ENCODE results near the gene WDR18. TPM values are rescaled to one million over a fixed set of nuclear protein-coding genes. Genes with fewer than 3 reads are reported as not detected.

Gene WDR18
- total RNA-seq, 1 donor from 2014 or later: 65.4 TPM

DNA sequence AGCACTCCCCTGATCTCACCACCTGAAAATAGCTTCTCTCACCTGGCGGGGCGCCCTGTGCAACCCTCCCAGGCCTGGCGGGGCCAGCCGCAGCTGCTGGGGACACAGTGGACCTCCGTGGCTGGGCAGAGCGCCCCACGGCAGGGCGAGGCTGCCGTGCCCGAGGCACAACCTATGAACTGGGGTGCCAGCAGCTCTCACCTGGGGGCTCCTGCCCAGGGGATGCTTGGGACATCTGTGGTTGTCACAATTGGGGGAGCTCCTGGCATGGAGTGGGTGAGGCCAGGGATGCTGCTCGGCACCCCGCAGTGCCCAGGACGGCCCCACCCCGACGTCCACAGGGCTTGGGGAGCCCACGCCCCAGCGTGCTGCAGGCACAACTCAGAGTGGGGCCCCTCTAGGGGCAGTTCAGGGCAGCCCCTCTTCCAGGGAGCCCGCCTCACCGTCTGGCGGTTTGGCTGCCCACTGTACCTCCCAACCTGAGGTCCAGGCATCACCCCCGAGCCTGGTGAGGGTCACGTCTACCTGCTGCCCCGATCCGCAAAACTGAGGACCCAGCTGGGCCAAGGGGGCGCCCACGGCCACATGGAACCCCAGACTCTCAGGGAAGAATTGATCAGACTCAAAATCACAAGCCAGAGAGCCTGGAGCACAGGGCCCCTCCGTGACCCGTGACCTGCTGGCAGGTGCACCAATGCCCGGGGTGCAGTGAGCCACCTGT, 31.1 kb downstream of the WDR18 start:
- Mint-ChIP-seq H3K36me3 (no peaks in the 10 kb centered on the region), H3K27ac (no peak overlapping the region), H3K4me3 (no peak overlapping the region)

DNA sequence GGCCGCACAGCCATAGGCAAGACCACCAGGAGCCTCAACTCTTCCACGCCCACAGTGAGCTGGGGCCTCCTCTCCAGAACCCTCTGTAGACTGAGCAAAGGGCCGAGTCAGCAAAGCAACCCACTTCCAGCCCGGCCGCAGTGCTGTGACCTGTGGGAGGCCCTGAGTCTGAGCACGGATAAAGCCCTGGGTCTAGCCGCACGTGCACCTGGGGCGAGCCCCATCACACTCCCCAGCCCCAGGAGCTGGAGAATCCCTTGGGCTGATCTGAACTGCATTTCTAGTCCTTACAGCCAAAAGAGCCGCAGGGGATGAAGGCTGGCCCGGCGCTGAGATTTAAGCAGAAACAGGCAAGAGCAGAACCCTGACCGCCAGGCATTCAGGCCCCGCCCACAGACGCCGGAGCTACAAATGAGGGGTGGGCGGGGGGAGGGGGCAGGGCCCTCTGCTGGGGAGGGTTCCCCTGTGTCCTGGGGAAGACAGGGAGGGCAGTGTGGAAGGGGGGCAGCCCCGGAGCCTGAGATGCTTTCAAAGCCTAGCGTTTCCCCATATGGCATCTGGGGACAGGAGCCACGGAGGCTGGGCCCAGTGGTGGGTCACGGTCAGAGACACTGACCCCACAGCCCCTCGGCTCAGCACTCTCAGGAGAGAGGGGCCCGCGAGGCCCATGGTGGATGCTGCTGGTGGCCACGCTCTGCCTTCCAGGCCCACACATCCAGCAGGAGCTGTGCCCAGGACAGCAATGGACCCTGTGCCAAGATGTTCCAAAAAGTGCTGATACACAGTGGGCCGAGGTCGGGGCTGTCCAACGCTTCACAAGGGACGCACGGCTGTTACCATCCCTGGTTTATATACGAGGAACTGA, 31.9 kb downstream of the WDR18 start:
- H3K4me3 Mint-ChIP-seq: peak overlapping the region; percentile 71
- no peaks in the 10 kb centered on the region for H3K9me3 Mint-ChIP-seq
- H3K27ac Mint-ChIP-seq: peak overlapping the region; percentile 88
- no peaks in the 10 kb centered on the region for H3K27me3 Mint-ChIP-seq
- DNase-seq (ENCODE audit: extremely low spot score, unreplicated experiment): no peak
- H3K36me3 Mint-ChIP-seq: no peaks in the 10 kb centered on the region
- TF ChIP-seq, protein P1, sequence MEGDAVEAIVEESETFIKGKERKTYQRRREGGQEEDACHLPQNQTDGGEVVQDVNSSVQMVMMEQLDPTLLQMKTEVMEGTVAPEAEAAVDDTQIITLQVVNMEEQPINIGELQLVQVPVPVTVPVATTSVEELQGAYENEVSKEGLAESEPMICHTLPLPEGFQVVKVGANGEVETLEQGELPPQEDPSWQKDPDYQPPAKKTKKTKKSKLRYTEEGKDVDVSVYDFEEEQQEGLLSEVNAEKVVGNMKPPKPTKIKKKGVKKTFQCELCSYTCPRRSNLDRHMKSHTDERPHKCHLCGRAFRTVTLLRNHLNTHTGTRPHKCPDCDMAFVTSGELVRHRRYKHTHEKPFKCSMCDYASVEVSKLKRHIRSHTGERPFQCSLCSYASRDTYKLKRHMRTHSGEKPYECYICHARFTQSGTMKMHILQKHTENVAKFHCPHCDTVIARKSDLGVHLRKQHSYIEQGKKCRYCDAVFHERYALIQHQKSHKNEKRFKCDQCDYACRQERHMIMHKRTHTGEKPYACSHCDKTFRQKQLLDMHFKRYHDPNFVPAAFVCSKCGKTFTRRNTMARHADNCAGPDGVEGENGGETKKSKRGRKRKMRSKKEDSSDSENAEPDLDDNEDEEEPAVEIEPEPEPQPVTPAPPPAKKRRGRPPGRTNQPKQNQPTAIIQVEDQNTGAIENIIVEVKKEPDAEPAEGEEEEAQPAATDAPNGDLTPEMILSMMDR (conservative IDR thresholded peaks at IDR 0.05): no peak
- peaks cover 14% of the 10 kb centered on the region for H3K4me1 Mint-ChIP-seq (ENCODE audit: unreplicated experiment)

More for the DNA sequence above, 31.1 kb downstream of the WDR18 start:
- Mint-ChIP-seq H3K4me1 (ENCODE audit: unreplicated experiment) (peaks cover 14% of the 10 kb centered on the region), H3K9me3 (no peaks in the 10 kb centered on the region), H3K27me3 (no peaks in the 10 kb centered on the region)
- TF ChIP-seq, protein P1 (conservative IDR thresholded peaks at IDR 0.05): no peak
- DNase-seq (ENCODE audit: extremely low spot score, unreplicated experiment): no peak

DNA sequence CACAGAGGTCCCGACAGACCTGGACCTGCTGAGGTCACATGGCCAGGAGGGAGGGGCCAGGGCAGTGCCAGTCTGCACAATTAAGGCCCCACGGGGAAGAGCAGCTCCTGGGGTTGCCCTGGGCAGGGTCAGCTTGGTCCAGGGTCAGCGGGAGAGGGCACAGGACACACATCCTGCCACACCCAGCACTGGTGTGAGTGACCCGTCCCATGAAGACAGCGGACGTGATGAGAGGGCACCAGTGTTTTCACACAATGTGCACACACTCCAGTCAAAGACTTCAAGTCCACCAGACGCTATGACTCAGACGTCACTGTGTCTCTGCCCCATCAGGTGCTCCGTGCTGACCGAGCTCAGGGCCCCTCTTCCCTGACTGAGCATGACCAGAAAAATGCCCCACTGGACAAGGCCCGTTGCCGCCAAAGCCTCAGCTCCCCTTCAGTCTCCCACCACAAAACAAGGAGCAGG, 32.5 kb downstream of the WDR18 start:
- no peak for DNase-seq (ENCODE audit: extremely low spot score, unreplicated experiment)
- Mint-ChIP-seq H3K36me3 (no peaks in the 10 kb centered on the region), H3K9me3 (no peaks in the 10 kb centered on the region), H3K4me3 (peak overlapping the region; percentile 74), H3K27me3 (peaks cover 6% of the 10 kb centered on the region), H3K27ac (peak overlapping the region; percentile 88), H3K4me1 (ENCODE audit: unreplicated experiment) (peaks cover 20% of the 10 kb centered on the region)
- TF ChIP-seq, protein P1 (conservative IDR thresholded peaks at IDR 0.05): no peak

DNA sequence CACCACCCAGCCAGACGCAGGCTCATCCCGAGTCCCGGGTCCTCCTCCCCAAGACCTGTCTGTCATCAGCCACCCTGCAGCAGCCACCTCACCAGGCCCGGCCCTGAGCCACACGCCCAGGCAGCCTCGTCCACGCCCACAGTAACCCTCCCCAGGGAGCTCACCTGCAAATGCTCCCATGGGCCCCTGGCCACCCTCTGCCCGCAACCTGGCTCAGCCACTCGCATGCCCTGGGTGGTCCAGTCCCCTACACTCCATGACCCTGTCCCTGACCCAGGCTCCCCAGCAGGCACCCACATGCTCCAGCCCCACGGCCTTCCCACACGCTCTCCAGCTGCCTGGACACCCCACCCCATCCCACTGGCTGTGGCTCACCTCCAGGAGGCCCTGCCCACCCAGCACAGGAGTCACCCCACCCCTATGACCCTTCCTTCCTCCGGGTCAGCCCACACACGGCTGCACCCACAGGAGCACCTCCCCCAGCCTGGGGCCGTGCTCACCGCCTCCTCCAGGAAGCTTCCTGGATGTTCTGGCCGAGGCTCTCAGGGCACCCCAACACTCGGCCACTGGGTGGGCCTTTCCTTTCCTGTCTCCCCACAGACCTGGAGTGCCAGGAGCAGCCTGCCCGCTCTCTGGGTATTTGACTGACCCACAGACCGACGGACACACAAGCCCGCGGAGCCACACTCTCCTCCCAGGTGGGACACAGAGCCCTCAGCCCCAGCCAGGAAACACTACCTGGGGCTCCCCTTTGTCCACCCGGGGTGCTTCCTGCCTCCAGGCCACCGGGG, 33.2 kb downstream of the WDR18 start:
- TF ChIP-seq, protein P1 (conservative IDR thresholded peaks at IDR 0.05): no peak
- Mint-ChIP-seq H3K27me3 (peaks cover 6% of the 10 kb centered on the region), H3K4me1 (ENCODE audit: unreplicated experiment) (peaks cover 21% of the 10 kb centered on the region), H3K27ac (peak overlapping the region; percentile 88), H3K4me3 (peak overlapping the region; percentile 74), H3K36me3 (no peaks in the 10 kb centered on the region), H3K9me3 (no peaks in the 10 kb centered on the region)
- DNase-seq (ENCODE audit: extremely low spot score, unreplicated experiment): no peak

DNA sequence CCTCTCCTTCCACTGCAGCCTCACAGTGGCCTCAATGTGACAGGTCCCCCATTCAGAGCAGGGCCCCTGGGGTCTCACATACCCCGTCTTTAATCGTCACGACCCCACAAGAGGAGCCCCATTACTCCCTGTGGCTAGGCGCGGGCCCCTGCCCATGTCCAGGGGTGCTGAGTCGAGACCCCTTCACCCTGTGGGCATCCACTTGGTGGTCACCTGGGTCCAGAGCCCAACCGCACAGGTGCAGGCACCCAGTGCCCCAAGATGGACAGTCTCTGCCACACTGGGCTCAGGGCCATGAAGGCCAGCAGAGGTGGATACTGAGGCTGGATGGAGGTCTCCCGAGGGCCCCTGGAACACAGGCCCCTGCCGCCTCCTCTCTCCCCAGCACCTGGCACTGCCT, 33.8 kb downstream of the WDR18 start:
- H3K36me3 Mint-ChIP-seq: no peaks in the 10 kb centered on the region
- TF ChIP-seq, protein P1 (conservative IDR thresholded peaks at IDR 0.05): no peak
- no peak overlapping the region for H3K4me3 Mint-ChIP-seq
- DNase-seq (ENCODE audit: extremely low spot score, unreplicated experiment): no peak
- H3K4me1 Mint-ChIP-seq (ENCODE audit: unreplicated experiment): peaks cover 21% of the 10 kb centered on the region
- H3K9me3 Mint-ChIP-seq: no peaks in the 10 kb centered on the region
- no peak overlapping the region for H3K27ac Mint-ChIP-seq
- H3K27me3 Mint-ChIP-seq: peaks cover 6% of the 10 kb centered on the region
